ENCODE data around the gene ODC1. TPM values are rescaled to one million over a fixed set of nuclear protein-coding genes. Genes with fewer than 3 reads are reported as not detected.
"Not testable (repeated sequence)": the region's sequence is repeated elsewhere in the genome, so short reads cannot be mapped to it uniquely, and the experiment has no call there.

ODC1 gene
- total RNA-seq, 1 experiment from 2014 or later = 277 TPM

DNA sequence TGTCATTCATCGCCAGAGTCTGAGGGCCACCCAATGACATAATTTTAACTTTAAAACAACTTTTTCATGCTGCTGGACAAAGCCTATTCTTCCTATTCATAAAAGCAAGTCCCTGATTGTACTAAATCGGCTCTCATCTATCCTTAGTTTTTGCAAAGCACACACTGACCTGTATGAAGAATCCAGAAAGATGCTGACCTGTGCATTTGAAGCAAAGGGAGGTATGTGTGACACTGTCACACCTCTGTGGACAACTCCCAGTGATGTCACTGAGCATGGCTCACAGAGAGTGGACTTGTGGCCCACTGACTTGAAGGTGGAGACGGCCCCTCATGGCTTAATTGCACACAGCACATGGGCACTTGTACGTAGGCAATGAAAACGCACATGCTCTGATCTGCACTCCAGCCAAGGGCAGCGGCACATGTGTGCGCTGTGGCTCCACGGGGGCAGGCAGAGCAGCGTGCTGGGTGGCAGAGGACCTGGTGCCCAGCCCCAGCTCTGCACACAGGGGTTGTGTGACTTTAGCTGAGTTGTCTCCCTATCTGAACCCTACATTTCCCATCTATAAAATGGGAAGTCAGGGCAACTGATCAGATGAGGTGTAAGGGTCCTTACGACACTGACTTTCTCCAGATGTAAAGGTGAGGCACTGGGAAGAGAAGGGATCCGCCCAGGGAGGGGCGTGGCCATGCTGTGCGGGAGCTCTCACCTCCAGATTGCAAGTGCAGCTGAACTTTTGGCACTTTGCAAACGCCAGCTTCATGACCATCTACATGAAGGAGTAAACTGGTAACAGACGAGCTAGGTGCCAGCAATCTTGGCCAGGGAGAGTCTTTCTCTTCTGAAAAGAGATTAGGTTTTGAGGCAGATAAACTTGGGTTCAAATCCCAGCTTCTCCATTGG lies 14.3 kb upstream of the ODC1 start:
- Mint-ChIP-seq H3K27ac (ENCODE audit: unreplicated experiment) (no peak overlapping the region), H3K36me3 (ENCODE audit: insufficient read depth, unreplicated experiment) (no peaks in the 10 kb centered on the region), H3K27me3 (ENCODE audit: insufficient read depth, unreplicated experiment) (no peaks in the 10 kb centered on the region), H3K4me1 (ENCODE audit: low read depth, unreplicated experiment) (peaks cover 11% of the 10 kb centered on the region), H3K4me3 (ENCODE audit: unreplicated experiment) (no peak overlapping the region), H3K9me3 (ENCODE audit: unreplicated experiment) (no peaks in the 10 kb centered on the region)
- Histone ChIP-seq H3K4me3 (ENCODE audit: low read depth, low read length) (no peak overlapping the region), H3K36me3 (ENCODE audit: control insufficient read depth, insufficient read depth, low read length) (no peaks in the 10 kb centered on the region), H3K4me1 (peaks cover 7% of the 10 kb centered on the region; the same call in 1 of the 2 replicates), H3K27me3 (replicated peaks; ENCODE audit: control insufficient read depth, insufficient read depth, low read length) (no peaks in the 10 kb centered on the region), H3K9me3 (no peaks in the 10 kb centered on the region)
- no TSS peak for BruUV-seq (replicated peaks)
- TF ChIP-seq CTCF (IDR thresholded peaks at IDR 0.05; ENCODE audit: insufficient read depth in 1 of 2, low read depth in 1 of 2, low read length in 1 of 2, severe bottlenecking in 1 of 2, unreplicated experiment in 1 of 2) = no peak
- intact Hi-C loops (cut with micrococcal nuclease; ENCODE audit: unreplicated experiment) = no loop called here
- DNase-seq = no peak
- ChIA-PET POLR2A (no interaction called here), CTCF (interaction anchor here (0.6 kb wide), 1 partner anchor 681 kb away, joined by 4 read pairs; no protein-coding TSS in a partner anchor)

DNA sequence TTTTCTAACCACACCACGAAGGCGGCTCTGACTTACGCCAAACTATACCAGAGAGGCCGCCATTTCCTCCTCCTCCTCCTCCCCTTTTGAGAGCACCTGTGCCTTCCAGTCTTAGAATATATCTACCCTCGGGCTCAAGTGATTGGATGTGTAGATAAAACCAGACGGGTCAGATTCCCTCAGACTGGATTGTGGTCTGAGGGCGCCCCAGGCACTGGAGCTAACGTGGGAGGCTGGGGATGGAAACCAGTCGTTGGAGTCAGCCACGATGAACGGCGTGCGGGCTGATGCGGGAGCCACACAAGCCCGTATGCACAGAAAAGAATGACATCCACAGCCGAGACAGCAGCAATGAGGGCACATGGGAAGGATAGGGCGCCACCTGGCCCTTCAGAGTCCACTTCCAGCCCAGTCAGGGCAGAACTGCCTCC lies 12.3 kb upstream of the ODC1 start:
- POLR2A ChIA-PET = interaction anchor here (1.0 kb wide), 2 partner anchors 12 to 336 kb away, joined by 3 to 4 read pairs; partner anchors contain the start of gene ODC1
- H3K4me3 Mint-ChIP-seq (ENCODE audit: unreplicated experiment) = peak overlapping the region; percentile 16
- no peaks in the 10 kb centered on the region for H3K36me3 Mint-ChIP-seq (ENCODE audit: insufficient read depth, unreplicated experiment)
- H3K9me3 Mint-ChIP-seq (ENCODE audit: unreplicated experiment) = no peaks in the 10 kb centered on the region
- H3K27ac Mint-ChIP-seq (ENCODE audit: unreplicated experiment) = no peak overlapping the region
- CTCF ChIA-PET = no interaction called here
- no peak for TF ChIP-seq CTCF (IDR thresholded peaks at IDR 0.05; ENCODE audit: insufficient read depth in 1 of 2, low read depth in 1 of 2, low read length in 1 of 2, severe bottlenecking in 1 of 2, unreplicated experiment in 1 of 2)
- Histone ChIP-seq H3K27me3 (replicated peaks; ENCODE audit: control insufficient read depth, insufficient read depth, low read length) (no peaks in the 10 kb centered on the region), H3K36me3 (ENCODE audit: control insufficient read depth, insufficient read depth, low read length) (no peaks in the 10 kb centered on the region), H3K9me3 (no peaks in the 10 kb centered on the region), H3K4me3 (ENCODE audit: low read depth, low read length) (no peak overlapping the region), H3K4me1 (peaks cover 7% of the 10 kb centered on the region; the same call in 1 of the 2 replicates)
- intact Hi-C loops (cut with micrococcal nuclease; ENCODE audit: unreplicated experiment) = no loop called here
- H3K27me3 Mint-ChIP-seq (ENCODE audit: insufficient read depth, unreplicated experiment) = no peaks in the 10 kb centered on the region
- peaks cover 11% of the 10 kb centered on the region for H3K4me1 Mint-ChIP-seq (ENCODE audit: low read depth, unreplicated experiment)
- DNase-seq = peak in 1 of 2 experiments; percentile 55
- no TSS peak for BruUV-seq (replicated peaks)

DNA sequence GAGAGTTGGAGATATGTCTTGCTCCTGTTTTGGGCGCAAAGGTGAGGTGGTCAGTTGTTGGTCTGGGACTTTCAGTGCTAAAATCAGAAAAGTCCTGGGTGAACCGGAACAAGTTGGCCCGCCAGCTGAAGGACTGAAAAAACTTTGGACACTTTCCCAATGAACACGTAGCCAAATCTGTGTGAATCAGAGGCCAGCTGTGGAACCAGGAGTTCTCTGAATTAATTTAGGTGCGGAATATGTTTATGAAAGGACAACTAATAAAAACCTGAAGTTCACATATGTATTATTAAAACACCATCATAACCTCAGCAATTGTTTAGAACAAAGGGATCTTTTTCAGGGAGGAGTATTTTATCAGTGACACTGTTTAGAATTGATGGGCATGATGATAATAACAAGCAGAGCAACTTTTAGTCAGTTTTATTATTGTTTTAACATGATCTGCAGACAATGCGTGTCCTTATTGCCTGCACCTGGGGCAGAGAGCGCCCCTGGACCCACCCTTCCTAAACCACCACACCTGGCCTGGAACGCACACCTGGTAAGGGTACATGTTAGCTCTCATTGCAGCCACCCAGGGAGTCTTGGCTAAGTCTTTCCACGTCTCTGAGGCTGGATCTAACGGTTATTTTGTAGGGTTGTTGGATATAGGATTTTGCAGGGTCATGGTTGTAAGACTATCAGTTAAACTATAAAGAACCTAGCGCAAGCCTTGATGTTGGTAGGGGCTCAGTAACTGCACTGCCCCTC lies 9.9 kb upstream of the ODC1 start:
- no TSS peak for BruUV-seq (replicated peaks)
- Mint-ChIP-seq H3K4me1 (ENCODE audit: low read depth, unreplicated experiment) (peaks cover 11% of the 10 kb centered on the region), H3K4me3 (ENCODE audit: unreplicated experiment) (no peak overlapping the region), H3K27me3 (ENCODE audit: insufficient read depth, unreplicated experiment) (no peaks in the 10 kb centered on the region), H3K36me3 (ENCODE audit: insufficient read depth, unreplicated experiment) (no peaks in the 10 kb centered on the region), H3K27ac (ENCODE audit: unreplicated experiment) (no peak overlapping the region), H3K9me3 (ENCODE audit: unreplicated experiment) (no peaks in the 10 kb centered on the region)
- H3K4me3 ChIP-seq (ENCODE audit: low read depth, low read length) = no peak overlapping the region
- no peaks in the 10 kb centered on the region for H3K27me3 ChIP-seq (replicated peaks; ENCODE audit: control insufficient read depth, insufficient read depth, low read length)
- no peak for DNase-seq
- no peaks in the 10 kb centered on the region for H3K36me3 ChIP-seq (ENCODE audit: control insufficient read depth, insufficient read depth, low read length)
- intact Hi-C loops (cut with micrococcal nuclease; ENCODE audit: unreplicated experiment) = no loop called here
- H3K4me1 ChIP-seq = peaks cover 7% of the 10 kb centered on the region; the same call in 1 of the 2 replicates
- ChIA-PET CTCF (no interaction called here), POLR2A (no interaction called here)
- no peaks in the 10 kb centered on the region for H3K9me3 ChIP-seq
- no peak for TF ChIP-seq CTCF (IDR thresholded peaks at IDR 0.05; ENCODE audit: insufficient read depth in 1 of 2, low read depth in 1 of 2, low read length in 1 of 2, severe bottlenecking in 1 of 2, unreplicated experiment in 1 of 2)

GRCh38 chr2:10457195-10457594 lies 9.1 kb upstream of the ODC1 start:
- CTCF ChIA-PET; H3K9me3 ChIP-seq; H3K27me3 ChIP-seq (replicated peaks; ENCODE audit: control insufficient read depth, insufficient read depth, low read length); BruUV-seq (replicated peaks); intact Hi-C loops (cut with micrococcal nuclease; ENCODE audit: unreplicated experiment); DNase-seq; H3K27ac Mint-ChIP-seq (ENCODE audit: unreplicated experiment); H3K4me1 ChIP-seq; H3K9me3 Mint-ChIP-seq (ENCODE audit: unreplicated experiment); H3K4me3 ChIP-seq (ENCODE audit: low read depth, low read length); H3K27me3 Mint-ChIP-seq (ENCODE audit: insufficient read depth, unreplicated experiment); H3K36me3 Mint-ChIP-seq (ENCODE audit: insufficient read depth, unreplicated experiment); H3K4me3 Mint-ChIP-seq (ENCODE audit: unreplicated experiment); POLR2A ChIA-PET; H3K36me3 ChIP-seq (ENCODE audit: control insufficient read depth, insufficient read depth, low read length): not testable (repeated sequence)
- peaks cover 14% of the 10 kb centered on the region for H3K4me1 Mint-ChIP-seq (ENCODE audit: low read depth, unreplicated experiment)
